HG02642 (cell line): Measurements from ENCODE around the gene ITPKB.

Experiments
- ATAC-seq: cut with Tn5 transposase; IDR thresholded peaks from one replicate; pipeline ENCODE4 v1.9.1; 2021; ENCODE audit warnings: mild to moderate bottlenecking; ENCODE audit not compliant: unreplicated experiment, poor library complexity

The ITPKB gene

DNA sequence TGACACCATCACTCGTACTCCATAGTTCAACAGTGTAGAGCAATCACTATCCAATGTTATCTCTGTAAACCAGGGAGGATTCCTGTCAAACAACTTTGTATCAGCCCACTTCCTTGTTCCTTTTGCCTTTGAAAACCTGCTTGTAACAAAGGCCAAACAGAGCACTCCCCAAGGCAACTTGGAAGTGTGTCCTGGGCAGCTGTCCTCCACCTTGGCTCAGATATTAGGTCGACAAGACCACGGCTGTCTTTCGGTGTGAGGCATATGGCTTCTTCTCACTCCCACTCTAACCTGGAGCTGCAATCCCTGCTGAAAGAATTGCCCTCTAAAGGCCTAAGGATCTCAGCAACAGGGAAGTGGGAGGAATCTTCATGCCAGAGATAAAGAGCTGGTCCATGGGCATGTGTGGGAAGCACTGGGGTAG is 66.7 kb downstream of the ITPKB start:
- ATAC-seq: no peak

DNA sequence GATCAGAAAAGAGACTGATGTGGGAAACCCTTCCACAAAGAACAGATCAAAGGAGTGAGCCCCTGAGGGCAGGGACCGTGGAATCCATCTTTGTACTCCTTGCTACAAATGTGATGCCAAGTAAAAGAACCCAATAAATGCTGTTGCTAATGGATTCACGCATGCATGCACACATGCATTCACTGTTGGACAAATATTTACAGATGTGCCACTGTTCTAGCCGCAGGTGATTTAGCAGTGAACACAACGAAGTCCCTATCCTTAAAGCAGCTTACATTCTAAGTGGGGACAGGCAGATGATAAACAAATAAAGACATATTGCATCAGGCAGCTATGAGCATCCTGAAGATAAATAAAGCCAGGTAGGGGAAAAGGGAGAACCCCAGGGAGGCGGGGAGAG is 67.8 kb downstream of the ITPKB start:
- ATAC-seq: no peak

DNA sequence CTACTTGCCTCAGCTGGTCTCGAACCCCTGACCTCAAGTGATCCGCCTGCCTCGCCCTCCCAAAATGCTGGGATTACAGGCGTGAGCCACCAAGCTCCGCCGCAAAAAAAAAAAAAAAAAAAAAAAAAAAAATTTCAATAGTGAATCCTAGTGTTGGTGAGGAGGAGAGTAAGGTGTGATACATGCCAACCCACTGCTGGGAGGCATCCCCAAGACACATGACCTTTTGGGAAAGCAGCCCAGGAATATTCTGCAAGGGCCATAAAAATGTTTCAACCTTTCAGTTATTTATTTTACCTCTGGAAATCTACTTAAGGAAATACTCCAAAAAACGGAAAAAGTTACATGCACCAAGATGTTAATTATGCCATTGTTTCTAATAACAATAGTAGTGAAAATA is 69.0 kb downstream of the ITPKB start:
- ATAC-seq: no peak

GRCh38 chr1:226668173-226668560 is 70.9 kb downstream of the ITPKB start:
- no peak for ATAC-seq

- no peak for ATAC-seq
These were observed 72.4 kb downstream of the ITPKB start for GRCh38 chr1:226666692-226667091.

DNA sequence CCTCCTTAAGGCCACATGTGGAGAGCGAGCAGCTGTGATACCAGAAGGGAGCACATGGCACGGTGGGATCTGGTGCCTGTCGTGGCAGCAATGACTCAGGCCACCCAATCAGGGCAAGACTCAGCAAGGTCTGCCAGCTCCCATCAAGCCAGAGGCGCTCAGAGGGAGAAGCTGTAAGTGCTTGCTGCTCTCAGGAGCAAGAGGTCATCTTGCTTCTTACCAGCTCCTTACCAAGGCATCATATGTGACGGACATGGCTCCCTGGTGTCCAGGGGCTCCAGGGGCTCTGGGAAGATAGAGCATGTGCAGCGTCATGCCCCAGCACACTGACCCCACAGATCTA is 72.9 kb downstream of the ITPKB start:
- no peak for ATAC-seq

- ATAC-seq: no peak
These were observed 73.4 kb downstream of the ITPKB start for GRCh38 chr1:226665505-226666163.

DNA sequence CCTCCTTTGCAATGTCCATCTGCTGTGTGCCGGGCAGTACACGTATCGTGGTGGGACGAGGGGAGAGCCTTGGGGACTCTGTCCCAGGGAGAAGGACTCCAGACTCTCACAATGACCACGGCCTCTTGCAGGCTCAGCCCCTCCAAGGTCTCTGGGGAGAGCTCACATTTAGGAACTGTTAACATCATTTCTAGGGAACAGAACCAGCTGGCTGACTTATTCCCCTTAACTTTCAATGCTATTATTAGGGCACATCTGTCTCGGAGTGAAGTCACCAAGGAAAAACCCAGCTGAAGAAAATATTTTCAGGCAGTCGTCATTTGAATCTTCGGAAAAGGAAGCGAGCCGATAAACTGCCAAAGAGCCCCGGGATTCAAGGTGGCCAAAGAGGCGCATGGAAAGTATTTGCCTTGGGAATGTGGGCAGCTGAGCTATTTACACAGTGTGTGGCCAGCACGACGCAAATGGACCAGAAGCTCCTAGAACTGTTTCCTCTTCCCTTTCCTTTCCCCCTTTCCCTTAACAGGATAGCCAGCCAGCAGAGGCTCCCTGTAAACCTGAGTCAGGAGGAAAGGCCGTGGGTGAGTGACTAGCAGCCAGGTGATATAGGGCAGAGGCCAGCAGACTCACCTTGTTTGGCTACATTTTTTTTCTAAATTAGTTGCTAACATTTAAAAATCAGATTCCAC is 74.5 kb downstream of the ITPKB start:
- ATAC-seq: no peak

- ATAC-seq: no peak
These were observed 75.8 kb downstream of the ITPKB start for GRCh38 chr1:226663327-226663704.

DNA sequence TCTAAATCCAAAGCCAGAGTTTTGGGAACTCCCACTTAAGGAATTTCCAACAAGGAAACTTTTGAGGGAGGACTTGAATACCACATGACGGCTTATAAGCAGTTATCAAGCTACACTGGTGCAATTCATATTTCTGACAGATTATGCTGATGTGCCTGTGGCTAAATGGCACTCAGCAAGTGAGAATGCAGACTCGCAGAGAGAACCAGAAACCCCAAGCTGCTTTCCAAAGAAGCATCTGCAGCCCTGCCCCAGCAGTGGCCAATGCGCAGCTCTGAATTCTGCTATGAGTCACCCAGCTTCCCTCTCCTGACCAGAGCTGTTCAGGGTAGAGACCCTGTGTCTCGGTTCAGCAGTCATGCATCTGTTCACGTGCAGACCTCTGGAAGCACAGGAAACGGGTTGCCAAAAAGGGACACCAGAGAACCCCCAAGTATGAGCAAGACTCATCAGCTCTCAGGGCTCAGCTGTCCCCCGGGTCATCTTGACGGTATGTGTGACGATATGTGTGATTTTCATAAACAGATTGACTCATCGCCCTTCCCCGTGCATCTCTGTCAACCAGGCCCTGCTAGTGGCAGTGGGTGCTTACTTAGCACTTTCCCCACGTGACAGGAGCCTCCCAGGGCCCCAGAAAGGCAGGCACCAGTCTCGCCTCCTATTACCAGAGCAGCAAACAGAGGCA is 76.3 kb downstream of the ITPKB start:
- peak; percentile 93 for ATAC-seq

DNA sequence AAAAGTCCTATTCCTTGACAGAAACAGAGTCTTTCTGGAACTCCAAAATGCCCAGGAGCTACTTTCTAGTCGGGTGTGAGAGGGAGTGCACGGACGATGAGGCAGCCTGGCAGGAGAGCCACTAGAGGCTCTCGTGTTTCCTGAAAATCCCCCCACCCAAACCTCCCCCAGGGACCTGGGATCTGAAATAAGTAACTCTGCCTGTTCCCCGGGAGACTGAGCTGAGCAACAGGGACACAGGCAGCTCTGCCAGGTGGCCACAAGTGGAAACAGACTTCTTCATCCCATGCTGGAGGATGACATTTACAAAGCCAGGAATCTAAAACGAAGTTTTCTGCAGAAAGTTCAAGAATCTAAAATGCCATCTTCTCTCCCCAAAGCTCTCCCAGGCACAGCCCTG is 77.1 kb downstream of the ITPKB start:
- no peak for ATAC-seq

- ATAC-seq: no peak
These were observed 77.8 kb downstream of the ITPKB start for GRCh38 chr1:226661271-226661670.

GRCh38 chr1:226660410-226661182 is 78.5 kb downstream of the ITPKB start:
- ATAC-seq: no peak

DNA sequence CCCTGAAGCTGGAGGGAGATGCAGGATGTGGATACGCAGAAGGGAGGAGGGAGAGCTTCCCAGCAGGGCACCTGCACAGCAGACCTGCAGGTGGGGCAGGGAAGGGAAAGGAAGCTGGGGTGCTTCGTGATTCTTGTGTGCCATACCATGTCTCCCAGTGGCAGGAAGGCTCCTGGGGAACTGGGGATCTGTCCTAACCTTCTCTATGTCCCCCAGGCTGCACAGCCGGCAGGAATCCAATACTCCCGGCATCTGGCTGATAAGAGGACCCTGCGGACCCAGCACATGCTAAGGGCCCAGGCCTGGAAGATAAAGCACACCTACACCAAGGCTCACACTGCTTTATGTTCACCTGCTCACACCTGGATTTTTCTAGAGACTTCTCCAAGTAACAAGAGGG is 79.4 kb downstream of the ITPKB start:
- no peak for ATAC-seq

DNA sequence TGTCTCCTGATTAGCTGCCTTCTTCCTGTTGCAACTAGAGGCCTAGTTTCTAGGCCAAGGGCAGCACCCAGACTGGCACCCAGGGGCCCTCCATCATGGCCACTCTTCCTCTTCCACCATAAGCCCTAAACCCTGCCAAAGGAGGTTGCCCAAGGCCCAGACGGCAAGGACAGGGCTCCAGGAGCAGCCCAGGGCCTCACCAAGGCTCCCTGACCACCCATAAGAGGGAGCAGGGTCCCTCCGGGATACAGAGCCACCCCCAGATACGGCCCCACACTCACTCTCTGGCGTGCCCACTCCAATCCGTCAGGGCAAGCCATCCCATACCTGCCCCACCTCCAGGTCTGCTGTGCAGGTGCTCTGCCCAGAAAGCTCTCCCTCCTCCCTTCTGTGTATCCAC is 79.9 kb downstream of the ITPKB start:
- ATAC-seq: no peak

GRCh38 chr1:226658546-226659125 is 80.4 kb downstream of the ITPKB start:
- no peak for ATAC-seq

GRCh38 chr1:226657895-226658545 is 81.1 kb downstream of the ITPKB start:
- no peak for ATAC-seq

GRCh38 chr1:226656601-226657277 is 82.3 kb downstream of the ITPKB start:
- no peak for ATAC-seq

GRCh38 chr1:226656201-226656600 is 82.9 kb downstream of the ITPKB start:
- ATAC-seq: no peak
